Stimulated activated CD4-positive, alpha-beta T cell treated with anti-CD3 and anti-CD28 coated beads, Interleukin-2, amount 100 ng/mL, for 4 hours (primary cell): ENCODE data around the gene PLA2G4A.

Source experiments
- DNase-seq: peaks from one replicate; pipeline ENCODE4 v3.0.0-alpha.2; 2020; ENCODE audit warnings: low read depth

PLA2G4A gene

GRCh38 chr1:187027253-187027652 is 198.5 kb downstream of the PLA2G4A start:
- no peak for DNase-seq

GRCh38 chr1:187032316-187032981 is 203.7 kb downstream of the PLA2G4A start:
- no peak for DNase-seq

GRCh38 chr1:187032982-187033692 is 204.4 kb downstream of the PLA2G4A start:
- no peak for DNase-seq

GRCh38 chr1:187033693-187034390 is 205.1 kb downstream of the PLA2G4A start:
- no peak for DNase-seq

- no peak for DNase-seq
Observed at GRCh38 chr1:187034501-187034900, 205.8 kb downstream of the PLA2G4A start.

GRCh38 chr1:187037973-187038553 is 209.3 kb downstream of the PLA2G4A start:
- no peak for DNase-seq
